Neural cell (in vitro differentiated cells): ENCODE measurements around the gene BRD3OS. TPM values are rescaled to one million over a fixed set of nuclear protein-coding genes. Genes with fewer than 3 reads are reported as not detected.

Experiments
- H2AFZ ChIP-seq: fragments of 200-600, 300-800 bp; sonication (generic), shearing (Covaris generic); 2 replicates; pipeline ENCODE4 v1.6.0; 2014; ENCODE audit warnings: low read depth, mild to moderate bottlenecking, antibody characterized with exemption, low read length, moderate library complexity
- H3F3A ChIP-seq: fragments of 200-600 bp; shearing (Covaris generic); 2 replicates; pipeline ENCODE4 v1.6.1; 2016; ENCODE audit warnings: mild to moderate bottlenecking, moderate library complexity, mixed read lengths, antibody characterized with exemption, low read length; ENCODE audit not compliant: insufficient read depth, poor library complexity, severe bottlenecking
- H3K27ac ChIP-seq: fragments of 200-600, 300-800 bp; sonication (generic), shearing (Covaris generic); 2 replicates; pipeline ENCODE4 v1.5.1; 2014; ENCODE audit warnings: mild to moderate bottlenecking, low read length, moderate library complexity
- H3K27me3 ChIP-seq: fragments of 300-800, 200-600 bp; sonication (generic), shearing (Covaris generic); 2 replicates; pipeline ENCODE4 v1.6.0; 2014; ENCODE audit warnings: mild to moderate bottlenecking, low read depth, low read length, moderate library complexity; ENCODE audit not compliant: insufficient read depth
- H3K36me3 ChIP-seq: fragments of 300-800, 200-600 bp; sonication (generic), shearing (Covaris generic); 2 replicates; pipeline ENCODE4 v1.5.1; 2014; ENCODE audit warnings: mild to moderate bottlenecking, antibody characterized with exemption, low read length, moderate library complexity; ENCODE audit not compliant: insufficient read depth
- H3K4me2 ChIP-seq: fragments of 300-800, 200-600 bp; sonication (generic), shearing (Covaris generic); 2 replicates; pipeline ENCODE4 v1.6.0; 2014; ENCODE audit warnings: mild to moderate bottlenecking, low read length
- H3K4me3 ChIP-seq: fragments of 300-800, 200-600 bp; sonication (generic), shearing (Covaris generic); 2 replicates; pipeline ENCODE4 v1.5.1; 2014; ENCODE audit warnings: mild to moderate bottlenecking, low read length, moderate library complexity
- H3K79me2 ChIP-seq: fragments of 200-600 bp; shearing (Covaris generic); replicated peaks from 2 replicates; pipeline ENCODE4 v1.6.0; 2014; ENCODE audit warnings: mild to moderate bottlenecking, low read length, moderate library complexity; ENCODE audit not compliant: insufficient read depth
- H3K9ac ChIP-seq: fragments of 300-800, 200-600 bp; sonication (generic), shearing (Covaris generic); 2 replicates; pipeline ENCODE4 v1.6.1; 2016; ENCODE audit warnings: mild to moderate bottlenecking, low read length, mixed read lengths
- H3K9me2 ChIP-seq: fragments of 200-600 bp; shearing (Covaris generic); 2 replicates; pipeline ENCODE4 v1.6.1; 2016; ENCODE audit warnings: mild to moderate bottlenecking, low read length, mixed read lengths; ENCODE audit not compliant: insufficient read depth
- H3K9me3 ChIP-seq: fragments of 200-600, 300-800 bp; sonication (generic), shearing (Covaris generic); 2 replicates; pipeline ENCODE4 v1.6.1; 2016; ENCODE audit warnings: mild to moderate bottlenecking, mixed run types, low read length, moderate library complexity, mixed read lengths
- H4K20me1 ChIP-seq: fragments of 200-600 bp; shearing (Covaris generic); 2 replicates; pipeline ENCODE4 v1.6.1; 2016; ENCODE audit warnings: mild to moderate bottlenecking, mixed run types; ENCODE audit not compliant: insufficient read depth
- CTCF ChIP-seq: fragments of 450-650 bp; IDR thresholded peaks from 2 replicates; pipeline ENCODE4 v1.5.1; 2014; ENCODE audit warnings: antibody characterized with exemption, mild to moderate bottlenecking, moderate library complexity; ENCODE audit not compliant: poor library complexity, severe bottlenecking
- EP300 ChIP-seq: fragments of 450-650 bp; conservative IDR thresholded peaks from 2 replicates; pipeline ENCODE4 v1.6.1; 2014; ENCODE audit warnings: antibody characterized with exemption, mild to moderate bottlenecking, moderate library complexity; ENCODE audit not compliant: poor library complexity, severe bottlenecking
- EZH2 ChIP-seq: fragments of 200-600, 300-800 bp; shearing (Covaris generic), sonication (generic); IDR thresholded peaks from 2 replicates; pipeline ENCODE4 v1.6.1; 2014; ENCODE audit warnings: antibody characterized with exemption, low read length, borderline replicate concordance, mild to moderate bottlenecking; ENCODE audit not compliant: insufficient read depth, poor library complexity, severe bottlenecking
- MXI1 ChIP-seq: fragments of 450-650 bp; conservative IDR thresholded peaks from 2 replicates; pipeline ENCODE4 v1.6.1; 2014; ENCODE audit warnings: antibody characterized with exemption, mild to moderate bottlenecking; ENCODE audit not compliant: poor library complexity, severe bottlenecking
- POLR2AphosphoS5 ChIP-seq: IDR thresholded peaks from 2 replicates; pipeline ENCODE4 v1.6.1; 2012
- RAD21 ChIP-seq: fragments of 450-650 bp; conservative IDR thresholded peaks from 2 replicates; pipeline ENCODE4 v1.6.1; 2014; ENCODE audit warnings: antibody characterized with exemption, mild to moderate bottlenecking, moderate library complexity
- REST ChIP-seq: IDR thresholded peaks from 2 replicates; pipeline ENCODE4 v1.6.1; 2012; ENCODE audit warnings: borderline replicate concordance
- SMC3 ChIP-seq: fragments of 450-650 bp; conservative IDR thresholded peaks from 2 replicates; pipeline ENCODE4 v1.6.1; 2014; ENCODE audit warnings: antibody characterized with exemption, mild to moderate bottlenecking, moderate library complexity; ENCODE audit not compliant: poor library complexity
- TAF1 ChIP-seq: IDR thresholded peaks from 2 replicates; pipeline ENCODE4 v1.6.1; 2012; ENCODE audit warnings: low read depth
- polyA plus RNA-seq: library from polyadenylated mRNA; depleted of rRNA; stranded (reverse); fragments of >200 nt; gene quantifications from 2 replicates; pipeline ENCODE4 v1.2.3, GENCODE V29; 2014

Gene BRD3OS
- polyA plus RNA-seq, 1 donor from 2014 or later, result 49.5 TPM

DNA sequence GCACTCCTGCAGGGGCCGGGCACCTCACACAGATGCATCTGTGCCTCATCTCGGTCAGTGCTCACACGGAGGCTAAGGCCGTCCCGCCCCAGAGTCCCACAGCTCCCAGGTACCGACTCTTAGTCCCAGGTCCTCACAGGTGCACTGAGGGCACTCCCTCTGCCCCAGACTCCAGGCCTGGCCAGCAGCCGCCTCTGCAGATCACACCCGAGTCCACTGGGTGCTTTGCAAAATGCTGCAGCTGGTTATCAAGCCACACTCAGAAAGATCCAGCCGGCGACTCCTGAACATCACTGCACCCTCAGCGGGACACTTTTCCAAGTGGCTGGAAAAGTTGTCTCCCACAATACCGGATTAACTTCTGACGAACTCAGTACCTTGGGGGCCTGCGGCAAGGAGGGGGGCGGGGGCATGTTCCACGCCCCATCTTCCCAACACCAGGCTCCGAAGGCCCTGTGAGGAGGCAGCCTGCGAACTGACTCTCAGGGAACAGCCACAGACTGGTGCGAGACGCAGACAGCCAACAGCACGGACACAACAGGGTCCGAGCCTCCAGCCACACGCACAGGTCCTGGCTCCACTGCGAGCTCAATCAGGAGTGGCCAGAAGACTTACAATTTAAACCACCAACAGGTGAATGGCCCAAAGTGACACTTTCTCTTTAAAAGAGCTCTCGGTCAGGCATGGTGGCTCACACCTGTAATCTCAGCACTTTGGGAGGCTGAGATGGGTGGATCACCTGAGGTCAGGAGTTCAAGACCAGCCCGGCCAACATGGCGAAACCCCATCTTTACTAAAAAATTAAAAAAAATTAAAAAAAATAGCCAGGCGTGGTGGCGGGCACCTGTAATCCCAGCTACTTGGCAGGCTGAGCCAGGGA lies 38.5 kb downstream of the BRD3OS start:
- Histone ChIP-seq H3K36me3 (no peaks in the 10 kb centered on the region), H3K9me2 (no peaks in the 10 kb centered on the region), H3K79me2 (peaks cover 83% of the 10 kb centered on the region), H3K9ac (no peak overlapping the region), H2AFZ (no peak overlapping the region), H3F3A (no peaks in the 10 kb centered on the region), H3K9me3 (no peaks in the 10 kb centered on the region), H3K4me2 (no peak overlapping the region), H4K20me1 (peaks cover 65% of the 10 kb centered on the region), H3K27me3 (no peaks in the 10 kb centered on the region), H3K27ac (no peak overlapping the region), H3K4me3 (no peak overlapping the region)
- TF ChIP-seq SMC3 (no peak), EZH2 (no peak), MXI1 (no peak), EP300 (no peak), POLR2AphosphoS5 (no peak)

DNA sequence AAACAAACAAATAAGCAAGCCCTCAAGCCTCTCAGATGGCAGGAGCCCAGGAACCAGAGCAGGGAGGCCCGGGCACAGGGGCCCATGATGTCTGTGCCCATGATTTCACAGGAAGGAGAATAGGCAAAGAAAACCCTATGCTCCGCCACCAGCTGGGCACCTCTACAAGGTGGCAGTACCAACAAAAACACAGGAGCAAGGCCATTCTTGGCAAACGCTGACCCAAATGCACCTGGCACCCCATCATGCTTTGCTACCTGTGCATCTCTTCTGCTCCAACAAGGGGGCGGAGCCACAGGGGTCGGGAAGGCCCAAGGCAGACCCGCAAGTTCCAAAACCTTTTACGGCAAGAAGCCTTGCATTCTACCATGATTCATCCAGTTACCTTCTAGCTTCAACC lies 39.4 kb downstream of the BRD3OS start:
- no peaks in the 10 kb centered on the region for H3K36me3 ChIP-seq
- no peaks in the 10 kb centered on the region for H3F3A ChIP-seq
- no peak overlapping the region for H2AFZ ChIP-seq
- H3K9me2 ChIP-seq, result no peaks in the 10 kb centered on the region
- H3K9me3 ChIP-seq, result no peaks in the 10 kb centered on the region
- H3K79me2 ChIP-seq, result peaks cover 74% of the 10 kb centered on the region
- H3K4me3 ChIP-seq, result no peak overlapping the region
- H3K4me2 ChIP-seq, result no peak overlapping the region
- H4K20me1 ChIP-seq, result peaks cover 56% of the 10 kb centered on the region
- no peak overlapping the region for H3K27ac ChIP-seq
- H3K27me3 ChIP-seq, result no peaks in the 10 kb centered on the region
- no peak overlapping the region for H3K9ac ChIP-seq
- TF ChIP-seq MXI1 (no peak), EP300 (no peak), TAF1 (no peak), RAD21 (no peak), CTCF (no peak), REST (no peak), POLR2AphosphoS5 (no peak), SMC3 (no peak), EZH2 (no peak)
